Suprapubic skin (tissue), 4 donors: Measurements from ENCODE around the gene GOLGA5. TPM values are rescaled to one million over a fixed set of nuclear protein-coding genes. Genes with fewer than 3 reads are reported as not detected.
A peak's percentile ranks its signal among the peaks of the same experiment; 100 is the strongest.

Source experiments
- DNase-seq, 2 donors: peaks; one replicate each; pipeline ENCODE4 v3.0.0-alpha.2; 2019; ENCODE audit warnings: low spot score in 2 of 2
- H3K27ac ChIP-seq: fragments of 200-600 bp; sonication (generic); one replicate; pipeline ENCODE4 v1.5.1; 2019
- H3K27me3 ChIP-seq: fragments of 200-600 bp; sonication (generic); one replicate; pipeline ENCODE4 v1.5.1; 2019
- H3K36me3 ChIP-seq: fragments of 200-600 bp; sonication (generic); one replicate; pipeline ENCODE4 v1.5.1; 2019
- H3K4me1 ChIP-seq: fragments of 200-600 bp; sonication (generic); one replicate; pipeline ENCODE4 v1.5.1; 2019
- H3K4me3 ChIP-seq: fragments of 200-600 bp; sonication (generic); one replicate; pipeline ENCODE4 v1.5.1; 2019; ENCODE audit warnings: mild to moderate bottlenecking
- H3K9me3 ChIP-seq: fragments of 200-600 bp; sonication (generic); one replicate; pipeline ENCODE4 v1.5.1; 2019
- CTCF ChIP-seq, 2 donors: fragments of 200-600 bp in 1 of 2; fragments of 450-650 bp in 1 of 2; sonication (generic) in 1 of 2; IDR thresholded peaks; one replicate each; pipeline ENCODE4 v1.5.1; 2016 to 2019; ENCODE audit warnings: antibody characterized with exemption in 2 of 2, mild to moderate bottlenecking in 1 of 2, moderate library complexity in 1 of 2
- EP300 ChIP-seq: sonication (generic); formaldehyde crosslinking; IDR thresholded peaks from one replicate; pipeline ENCODE4 v1.6.1; 2017; ENCODE audit warnings: antibody characterized with exemption
- POLR2A ChIP-seq, 2 donors: fragments of 450-650 bp; IDR thresholded peaks; one replicate each; pipeline ENCODE4 v1.6.1; 2017; ENCODE audit warnings: antibody characterized with exemption in 2 of 2, mild to moderate bottlenecking in 2 of 2, moderate library complexity in 2 of 2
- POLR2AphosphoS5 ChIP-seq, 3 donors: sonication (generic); formaldehyde crosslinking; IDR thresholded peaks; one replicate each; pipeline ENCODE4 v1.6.1; 2017; ENCODE audit warnings: antibody characterized with exemption in 3 of 3
- WGBS: methylation state at CpG from one replicate; pipeline ENCODE4 v1.1.5; 2018; 5-methylcytosine and 5-hydroxymethylcytosine counted together
- total RNA-seq, 4 donors: library from RNA; depleted of rRNA; stranded (reverse); fragments of >200 nt; gene quantifications; one replicate each; pipeline ENCODE4 v1.1.0, GENCODE V29; 2016

The GOLGA5 gene
- total RNA-seq, 4 donors from 2014 or later, result 26.2 to 35.3 (median 30.8) TPM

GRCh38 chr14:92866901-92867865 is 73.1 kb downstream of the GOLGA5 start:
- TF ChIP-seq EP300, result no peak
- no peak for TF ChIP-seq POLR2A (IDR thresholded peaks at IDR 0.05)
- TF ChIP-seq POLR2AphosphoS5 (IDR thresholded peaks at IDR 0.05), result no peak
- no peak for TF ChIP-seq CTCF (IDR thresholded peaks at IDR 0.05)
- peaks cover 3% of the 10 kb centered on the region for H3K4me1 ChIP-seq
- H3K27ac ChIP-seq, result no peak overlapping the region
- peaks cover 11% of the 10 kb centered on the region for H3K9me3 ChIP-seq
- H3K4me3 ChIP-seq, result no peak overlapping the region
- no peak for DNase-seq
- WGBS, result 57% methylated on average over 14 of the region's 14 CpGs
- no peaks in the 10 kb centered on the region for H3K36me3 ChIP-seq
- H3K27me3 ChIP-seq, result peaks cover 8% of the 10 kb centered on the region

DNA sequence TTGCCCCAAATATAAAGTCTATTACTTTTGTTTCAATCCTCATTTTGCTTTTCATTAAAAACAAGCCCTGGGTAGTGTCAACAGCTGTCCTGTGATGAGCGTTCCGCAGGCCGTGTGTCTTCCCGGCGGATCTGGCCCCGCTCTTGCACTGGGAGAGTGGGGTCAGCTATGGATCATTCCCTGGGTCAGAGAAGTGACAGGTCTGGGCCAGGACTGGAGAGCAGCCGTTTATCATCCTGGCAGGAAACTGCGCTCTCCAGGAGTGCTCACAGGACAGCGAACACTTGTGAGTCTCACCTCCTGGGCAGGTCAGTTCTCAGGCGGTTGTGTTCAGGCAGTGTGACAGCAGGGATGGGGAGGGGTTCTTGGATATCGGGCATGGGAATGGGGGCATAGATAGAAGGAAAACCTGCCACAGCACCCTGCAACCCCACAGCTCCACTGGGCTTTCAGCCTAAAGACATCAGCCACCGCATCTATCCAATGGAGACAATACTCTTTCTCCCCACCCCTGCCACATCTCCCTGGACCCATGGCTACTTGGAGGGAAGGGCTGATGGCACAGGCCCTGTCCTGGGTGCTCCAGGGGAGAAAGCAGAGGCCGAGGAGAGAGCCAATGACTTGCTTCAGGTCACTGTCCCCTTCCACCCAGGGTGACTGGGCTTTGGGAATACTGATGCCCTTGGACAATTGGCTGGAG is 81.0 kb downstream of the GOLGA5 start:
- Histone ChIP-seq H3K4me1 (no peaks in the 10 kb centered on the region), H3K27me3 (peaks cover 29% of the 10 kb centered on the region), H3K36me3 (no peaks in the 10 kb centered on the region), H3K4me3 (no peak overlapping the region), H3K27ac (no peak overlapping the region), H3K9me3 (no peaks in the 10 kb centered on the region)
- TF ChIP-seq POLR2A (IDR thresholded peaks at IDR 0.05) (no peak), CTCF (IDR thresholded peaks at IDR 0.05) (no peak), EP300 (no peak), POLR2AphosphoS5 (IDR thresholded peaks at IDR 0.05) (no peak)
- DNase-seq, result no peak
- WGBS, result 34% methylated on average over 12 of the region's 13 CpGs

- peaks cover 46% of the 10 kb centered on the region for H3K27me3 ChIP-seq
- H3K9me3 ChIP-seq, result no peaks in the 10 kb centered on the region
- no peak overlapping the region for H3K27ac ChIP-seq
- 34% methylated on average over 15 of the region's 18 CpGs for WGBS
- DNase-seq, result peak in 1 of 2 donors; percentile 67
- H3K36me3 ChIP-seq, result no peaks in the 10 kb centered on the region
- TF ChIP-seq POLR2AphosphoS5 (IDR thresholded peaks at IDR 0.05) (no peak), POLR2A (IDR thresholded peaks at IDR 0.05) (no peak)
- peaks cover 6% of the 10 kb centered on the region for H3K4me1 ChIP-seq
- H3K4me3 ChIP-seq, result no peak overlapping the region
These were observed 83.8 kb downstream of the GOLGA5 start for GRCh38 chr14:92877757-92878431.

DNA sequence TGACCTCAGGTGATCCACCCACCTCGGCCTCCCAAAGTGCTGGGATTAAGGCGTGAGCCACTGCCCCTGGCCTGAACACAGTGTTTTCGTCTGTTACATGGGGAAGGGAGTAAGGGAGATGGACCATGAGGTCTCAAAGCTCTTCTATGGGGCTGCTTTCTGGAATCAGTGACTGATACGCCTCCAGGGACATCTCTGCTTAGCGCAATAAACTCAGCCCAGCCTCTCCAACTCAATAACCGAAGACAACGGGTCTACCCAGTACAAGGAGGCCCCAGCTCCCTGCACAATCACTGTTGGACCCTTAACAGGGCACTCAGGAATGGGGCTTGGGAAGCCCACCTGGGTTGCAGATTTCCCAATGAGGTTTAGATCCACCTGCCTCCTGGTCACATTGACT is 86.2 kb downstream of the GOLGA5 start:
- H3K36me3 ChIP-seq, result no peaks in the 10 kb centered on the region
- no peak for TF ChIP-seq POLR2AphosphoS5 (IDR thresholded peaks at IDR 0.05)
- H3K27me3 ChIP-seq, result peaks cover 44% of the 10 kb centered on the region
- H3K27ac ChIP-seq, result no peak overlapping the region
- DNase-seq, result no peak
- H3K9me3 ChIP-seq, result no peaks in the 10 kb centered on the region
- no peak overlapping the region for H3K4me3 ChIP-seq
- peaks cover 6% of the 10 kb centered on the region for H3K4me1 ChIP-seq
- WGBS, result 79% methylated on average over 7 of the region's 7 CpGs

- no peak for DNase-seq
- 18% methylated on average over 12 of the region's 12 CpGs for WGBS
- Histone ChIP-seq H3K36me3 (no peaks in the 10 kb centered on the region), H3K27ac (no peak overlapping the region), H3K4me1 (peaks cover 6% of the 10 kb centered on the region), H3K4me3 (no peak overlapping the region), H3K27me3 (peaks cover 46% of the 10 kb centered on the region), H3K9me3 (no peaks in the 10 kb centered on the region)
- TF ChIP-seq POLR2A (IDR thresholded peaks at IDR 0.05) (no peak), POLR2AphosphoS5 (IDR thresholded peaks at IDR 0.05) (no peak)
These were observed 86.7 kb downstream of the GOLGA5 start for GRCh38 chr14:92880851-92881250.

DNA sequence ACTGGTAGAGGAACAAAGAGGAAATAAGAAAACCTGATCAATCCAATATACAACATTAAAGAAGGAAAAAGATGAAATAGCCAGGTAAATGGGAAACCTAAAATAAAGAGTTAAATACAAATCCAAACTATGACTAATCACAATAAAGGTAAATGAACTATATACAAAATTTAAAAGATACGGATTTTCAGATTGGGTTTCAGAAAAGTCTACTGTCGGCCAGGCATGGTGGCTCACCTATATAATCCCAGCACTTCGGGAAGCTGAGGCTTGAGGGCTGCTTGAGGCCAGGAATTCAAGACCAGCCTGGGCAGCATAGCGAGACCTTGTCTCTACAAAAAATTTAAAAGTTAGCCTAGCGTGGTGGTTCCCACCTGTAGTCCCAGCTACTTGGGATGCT is 89.0 kb downstream of the GOLGA5 start:
- 92% methylated on average over 5 of the region's 5 CpGs for WGBS
- H3K27me3 ChIP-seq, result peaks cover 37% of the 10 kb centered on the region
- H3K36me3 ChIP-seq, result no peaks in the 10 kb centered on the region

More for the DNA sequence above, 89.0 kb downstream of the GOLGA5 start:
- TF ChIP-seq POLR2A (IDR thresholded peaks at IDR 0.05), result no peak
- TF ChIP-seq CTCF (IDR thresholded peaks at IDR 0.05), result no peak
- TF ChIP-seq POLR2AphosphoS5 (IDR thresholded peaks at IDR 0.05), result no peak
- no peak for TF ChIP-seq EP300
- Histone ChIP-seq H3K27ac (no peak overlapping the region), H3K9me3 (no peaks in the 10 kb centered on the region), H3K4me3 (no peak overlapping the region), H3K4me1 (peaks cover 6% of the 10 kb centered on the region)
- DNase-seq, result no peak
